Globus pallidus (tissue), 1 donor: ENCODE results near the gene CD53.

Source experiments
- DNase-seq: peaks from one replicate; pipeline ENCODE4 v3.0.0-alpha.2; 2015; ENCODE audit warnings: low spot score

CD53 gene

GRCh38 chr1:110876748-110877341, 3.9 kb downstream of the CD53 start:
- DNase-seq, result no peak

GRCh38 chr1:110877364-110877763, 4.4 kb downstream of the CD53 start:
- no peak for DNase-seq

GRCh38 chr1:110877776-110878175, 4.8 kb downstream of the CD53 start:
- no peak for DNase-seq

- no peak for DNase-seq
Observed at GRCh38 chr1:110878591-110878990, 5.6 kb downstream of the CD53 start.

GRCh38 chr1:110878993-110879392, 6.0 kb downstream of the CD53 start:
- DNase-seq, result no peak

GRCh38 chr1:110879758-110880606, 7.0 kb downstream of the CD53 start:
- no peak for DNase-seq

GRCh38 chr1:110880708-110881374, 7.9 kb downstream of the CD53 start:
- no peak for DNase-seq

- DNase-seq, result no peak
Observed at GRCh38 chr1:110888049-110888448, 15.1 kb downstream of the CD53 start.

- no peak for DNase-seq
Observed at GRCh38 chr1:110888641-110889040, 15.7 kb downstream of the CD53 start.

- DNase-seq, result no peak
Observed at GRCh38 chr1:110890474-110891196, 17.7 kb downstream of the CD53 start.

GRCh38 chr1:110893908-110894490, 21.1 kb downstream of the CD53 start:
- no peak for DNase-seq

- DNase-seq, result no peak
Observed at GRCh38 chr1:110896090-110896489, 23.1 kb downstream of the CD53 start.

GRCh38 chr1:110897681-110898080, 24.7 kb downstream of the CD53 start:
- no peak for DNase-seq

- no peak for DNase-seq
Observed at GRCh38 chr1:110898734-110899457, 25.9 kb downstream of the CD53 start.

- DNase-seq, result no peak
Observed at GRCh38 chr1:110899458-110899843, 26.5 kb downstream of the CD53 start.

- DNase-seq, result no peak
Observed at GRCh38 chr1:110902820-110903463, 30.0 kb downstream of the CD53 start.

GRCh38 chr1:110903853-110904500, 31.0 kb downstream of the CD53 start:
- DNase-seq, result no peak

GRCh38 chr1:110912784-110913183, 39.8 kb downstream of the CD53 start:
- DNase-seq, result no peak

GRCh38 chr1:110914676-110915075, 41.7 kb downstream of the CD53 start:
- no peak for DNase-seq

GRCh38 chr1:110915804-110916203, 42.9 kb downstream of the CD53 start:
- DNase-seq, result no peak
